GM21447 (cell line): ENCODE data around the gene CPEB4.

Experiments
- ATAC-seq: cut with Tn5 transposase; IDR thresholded peaks from one replicate; pipeline ENCODE4 v1.9.1; 2021; ENCODE audit not compliant: unreplicated experiment

The CPEB4 gene

GRCh38 chr5:173911623-173912022 lies 23.5 kb downstream of the CPEB4 start:
- no peak for ATAC-seq

GRCh38 chr5:173913686-173914321 lies 25.7 kb downstream of the CPEB4 start:
- ATAC-seq: no peak

- no peak for ATAC-seq
Measured at GRCh38 chr5:173915310-173916014, 27.3 kb downstream of the CPEB4 start.

GRCh38 chr5:173916233-173916632 lies 28.1 kb downstream of the CPEB4 start:
- no peak for ATAC-seq

GRCh38 chr5:173917788-173918786 lies 29.9 kb downstream of the CPEB4 start:
- ATAC-seq: peak; percentile 93

- ATAC-seq: no peak
Measured at GRCh38 chr5:173919443-173919842, 31.3 kb downstream of the CPEB4 start.

GRCh38 chr5:173920024-173920753 lies 32.0 kb downstream of the CPEB4 start:
- ATAC-seq: no peak

GRCh38 chr5:173920866-173921555 lies 32.9 kb downstream of the CPEB4 start:
- no peak for ATAC-seq

- ATAC-seq: no peak
Measured at GRCh38 chr5:173922527-173922926, 34.4 kb downstream of the CPEB4 start.

GRCh38 chr5:173923218-173924095 lies 35.3 kb downstream of the CPEB4 start:
- ATAC-seq: no peak

- ATAC-seq: no peak
Measured at GRCh38 chr5:173924899-173925298, 36.8 kb downstream of the CPEB4 start.

GRCh38 chr5:173925449-173926071 lies 37.4 kb downstream of the CPEB4 start:
- no peak for ATAC-seq

- ATAC-seq: no peak
Measured at GRCh38 chr5:173926359-173926758, 38.2 kb downstream of the CPEB4 start.

- ATAC-seq: no peak
Measured at GRCh38 chr5:173928871-173929574, 40.9 kb downstream of the CPEB4 start.

GRCh38 chr5:173932695-173933139 lies 44.6 kb downstream of the CPEB4 start:
- no peak for ATAC-seq

GRCh38 chr5:173933901-173934300 lies 45.8 kb downstream of the CPEB4 start:
- no peak for ATAC-seq

- no peak for ATAC-seq
Measured at GRCh38 chr5:173935396-173935795, 47.2 kb downstream of the CPEB4 start.

- no peak for ATAC-seq
Measured at GRCh38 chr5:173940269-173940668, 52.1 kb downstream of the CPEB4 start.
